A673 (cell line): Measurements from ENCODE around the gene TCF12.

ENCODE experiments used
- CTCF ChIP-seq: fragments of 300-800, 200-600 bp; sonication (generic); conservative IDR thresholded peaks from 2 replicates; pipeline ENCODE4 v1.5.1; 2017; ENCODE audit warnings: low read depth, mild to moderate bottlenecking, antibody characterized with exemption, low read length, moderate library complexity, mixed read lengths
- EZH2 ChIP-seq: fragments of 200-600 bp; sonication (generic); IDR thresholded peaks from 2 replicates; pipeline ENCODE4 v1.6.1; 2017; ENCODE audit warnings: borderline replicate concordance, low read depth, mild to moderate bottlenecking, mixed read lengths, antibody characterized with exemption, low read length; ENCODE audit not compliant: poor library complexity, severe bottlenecking

DNA sequence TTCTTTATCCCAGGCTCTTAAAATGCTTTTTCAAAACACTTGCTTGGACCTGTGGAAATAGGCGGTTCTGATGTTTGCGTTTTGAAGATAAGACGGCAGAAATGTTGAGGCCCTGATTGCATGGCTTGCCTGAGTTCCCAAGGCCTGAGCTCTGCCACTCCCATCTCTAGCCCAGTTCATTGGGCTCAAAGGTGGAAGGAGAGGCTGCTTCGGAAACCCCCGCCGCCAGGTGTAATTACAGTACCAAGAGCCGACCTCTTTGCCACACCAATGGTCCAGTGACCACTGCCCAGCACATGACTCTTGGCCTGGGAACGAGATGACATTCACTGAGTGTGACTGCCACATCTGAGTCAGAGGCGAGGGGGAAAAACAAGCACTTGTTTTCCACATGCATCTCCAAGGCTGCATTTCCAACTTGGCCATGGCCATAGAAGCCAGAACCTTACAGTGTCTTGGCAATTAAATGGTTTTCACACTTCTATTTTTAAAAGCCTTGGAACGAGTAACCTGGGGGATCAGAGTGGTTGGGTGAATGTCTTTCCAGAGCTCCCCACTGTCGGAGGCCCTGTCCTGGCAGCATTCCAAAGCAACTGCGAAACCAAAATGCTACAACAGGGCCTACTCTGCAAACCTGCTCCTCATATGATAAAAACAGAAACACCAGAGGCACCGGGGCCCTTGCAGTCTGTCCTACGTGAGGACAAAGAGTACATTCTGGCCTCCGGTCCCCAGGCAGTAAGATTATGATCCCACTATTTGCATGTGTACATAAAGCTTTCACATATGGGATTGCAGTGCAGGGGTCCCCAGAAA, 394.1 kb downstream of the TCF12 start:
- TF ChIP-seq CTCF (no peak), EZH2 (no peak)
